Limb (tissue), 2 donors: ENCODE measurements around the gene LAD1.

ENCODE experiments used
- DNase-seq, 2 donors: peaks; one replicate each; pipeline ENCODE4 v3.0.0-alpha.2; 2016; ENCODE audit errors: extremely low spot score in 2 of 2

LAD1 gene

GRCh38 chr1:201348211-201348566, 50.9 kb downstream of the LAD1 start:
- DNase-seq = peak in 1 of 2 donors; percentile 49

GRCh38 chr1:201347498-201348210, 51.5 kb downstream of the LAD1 start:
- DNase-seq = no peak

GRCh38 chr1:201346987-201347386, 52.1 kb downstream of the LAD1 start:
- no peak for DNase-seq

GRCh38 chr1:201346337-201346939, 52.7 kb downstream of the LAD1 start:
- no peak for DNase-seq

GRCh38 chr1:201345081-201345355, 54.1 kb downstream of the LAD1 start:
- no peak for DNase-seq

- DNase-seq = no peak
Observed at GRCh38 chr1:201344206-201345080, 54.7 kb downstream of the LAD1 start.

GRCh38 chr1:201341377-201341776, 57.7 kb downstream of the LAD1 start:
- DNase-seq = no peak

- no peak for DNase-seq
Observed at GRCh38 chr1:201336711-201337450, 62.2 kb downstream of the LAD1 start.

GRCh38 chr1:201335901-201336300, 63.2 kb downstream of the LAD1 start:
- no peak for DNase-seq

- DNase-seq = no peak
Observed at GRCh38 chr1:201335174-201335870, 63.8 kb downstream of the LAD1 start.

- no peak for DNase-seq
Observed at GRCh38 chr1:201334325-201335173, 64.6 kb downstream of the LAD1 start.

- no peak for DNase-seq
Observed at GRCh38 chr1:201332616-201333335, 66.3 kb downstream of the LAD1 start.

- DNase-seq = no peak
Observed at GRCh38 chr1:201332021-201332420, 67.1 kb downstream of the LAD1 start.

- DNase-seq = no peak
Observed at GRCh38 chr1:201331166-201331565, 68.0 kb downstream of the LAD1 start.
